ENCODE results near the gene FHAD1.

FHAD1 gene

DNA sequence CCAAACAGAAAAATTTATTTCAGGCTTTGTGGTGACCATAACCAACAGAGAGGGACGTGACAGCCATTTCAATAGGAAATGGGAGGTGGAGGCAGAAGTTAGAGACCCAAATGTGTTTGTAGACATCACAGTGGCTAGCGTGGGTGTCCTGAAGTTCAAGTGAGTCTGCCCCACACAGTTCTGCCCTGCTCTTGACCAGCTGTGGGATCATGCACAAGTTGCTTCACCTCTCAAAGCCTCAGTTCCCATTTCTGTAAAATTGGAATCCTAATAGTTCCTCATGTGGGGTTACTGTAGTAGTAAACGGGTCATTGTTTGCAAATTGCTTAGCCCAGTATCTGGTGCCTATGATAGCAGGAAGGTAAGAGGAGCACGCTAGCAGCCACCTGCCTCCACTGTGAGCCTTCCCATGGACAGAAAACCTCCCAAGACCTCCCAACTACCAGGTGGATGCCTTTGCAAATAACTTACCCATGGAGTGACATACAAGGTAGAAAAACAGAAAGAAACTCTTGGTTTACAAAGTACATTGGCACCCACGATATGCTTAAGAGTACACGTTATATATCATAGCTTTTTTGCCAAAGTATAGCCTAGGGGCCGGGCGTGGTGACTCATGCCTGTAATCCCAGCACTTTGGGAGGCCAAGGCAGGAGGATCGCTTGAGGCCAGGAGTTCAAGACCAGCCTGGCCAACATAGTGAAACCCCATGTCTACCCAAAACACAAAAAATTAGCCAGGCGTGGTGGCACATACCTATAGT lies 29.1 kb downstream of the FHAD1 start:
- in situ Hi-C loops (cut with HindIII; ENCODE audit: low sequenced_read_pairs) = loop anchor here (25.0 kb wide), 1 partner anchor 314 kb away; no protein-coding TSS in a partner anchor

DNA sequence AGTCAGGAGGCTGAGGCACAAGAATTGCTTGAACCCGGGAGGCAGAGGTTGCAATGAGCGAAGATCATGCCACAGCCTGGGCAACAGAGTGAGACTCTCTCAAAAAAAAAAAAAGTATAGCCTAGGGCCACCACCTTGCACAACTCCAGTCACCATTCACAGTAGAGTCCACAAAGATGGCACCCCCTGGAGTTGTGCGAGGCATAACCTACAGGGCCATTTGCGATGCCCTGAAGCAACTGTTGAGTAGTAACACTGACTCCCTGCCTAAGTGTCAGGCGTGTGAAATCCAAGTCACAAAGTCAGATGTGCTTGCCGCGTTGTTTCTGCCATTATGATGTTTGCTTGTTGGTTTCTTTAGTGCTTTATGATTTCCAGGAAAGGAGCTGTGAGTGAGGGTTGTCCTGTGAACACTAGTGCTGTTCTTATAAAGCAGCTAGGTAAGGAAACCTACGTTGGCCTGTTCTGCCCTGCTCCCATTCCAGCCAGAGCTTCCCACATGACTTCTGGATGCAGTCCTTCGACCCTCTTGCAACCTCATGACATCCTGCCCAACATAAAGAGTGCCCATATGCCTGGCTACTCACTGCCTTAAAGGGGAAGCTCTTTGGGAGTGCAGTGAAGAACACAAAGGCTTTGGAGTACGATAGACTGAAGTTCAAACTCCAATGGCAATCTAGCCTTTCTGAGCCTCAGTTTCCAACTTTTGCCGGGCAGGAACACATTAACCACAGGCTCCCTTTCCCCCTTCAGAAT lies 29.8 kb downstream of the FHAD1 start:
- in situ Hi-C loops (cut with HindIII; ENCODE audit: low sequenced_read_pairs) = loop anchor here (25.0 kb wide), 1 partner anchor 315 kb away; no protein-coding TSS in a partner anchor

DNA sequence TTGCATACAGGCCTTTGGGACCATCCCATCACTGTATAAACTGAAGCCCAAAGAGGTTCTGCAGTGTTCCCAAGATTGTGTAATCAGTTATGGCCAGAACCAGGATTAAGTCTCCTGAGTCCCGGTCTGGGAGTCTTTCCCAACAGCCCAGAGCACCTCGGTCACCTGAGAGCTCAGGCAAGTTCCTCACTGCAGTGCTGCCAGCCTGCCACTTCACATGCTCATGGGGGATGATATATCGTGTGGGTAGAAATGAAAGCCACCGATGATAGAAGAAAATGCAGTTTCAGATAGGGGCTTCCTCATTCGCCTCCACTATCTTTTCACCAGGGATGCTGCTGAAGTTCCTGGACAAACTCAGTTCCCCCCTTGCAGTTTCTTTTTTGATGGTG lies 30.4 kb downstream of the FHAD1 start:
- in situ Hi-C loops (cut with HindIII; ENCODE audit: low sequenced_read_pairs) = loop anchor here (25.0 kb wide), 1 partner anchor 315 kb away; no protein-coding TSS in a partner anchor

DNA sequence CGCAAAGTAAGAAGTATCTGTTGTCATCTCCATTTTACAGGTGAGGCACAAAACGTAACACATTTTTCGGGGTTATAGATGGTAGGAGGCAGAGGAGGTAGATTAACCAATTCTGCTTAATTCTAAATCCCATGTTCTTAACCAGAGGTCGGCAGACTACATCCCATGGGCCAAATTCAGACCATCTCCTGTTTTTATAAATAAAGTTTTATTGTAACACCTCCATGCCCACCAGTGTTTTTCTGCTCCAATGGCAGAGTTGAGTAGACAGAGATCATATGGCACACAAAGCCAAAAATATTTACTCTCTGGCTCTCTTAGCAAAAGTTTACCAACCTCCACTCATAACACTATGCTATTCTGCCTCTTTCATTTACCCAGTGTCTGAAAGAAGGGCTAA lies 30.9 kb downstream of the FHAD1 start:
- in situ Hi-C loops (cut with HindIII; ENCODE audit: low sequenced_read_pairs) = loop anchor here (25.0 kb wide), 1 partner anchor 316 kb away; no protein-coding TSS in a partner anchor

DNA sequence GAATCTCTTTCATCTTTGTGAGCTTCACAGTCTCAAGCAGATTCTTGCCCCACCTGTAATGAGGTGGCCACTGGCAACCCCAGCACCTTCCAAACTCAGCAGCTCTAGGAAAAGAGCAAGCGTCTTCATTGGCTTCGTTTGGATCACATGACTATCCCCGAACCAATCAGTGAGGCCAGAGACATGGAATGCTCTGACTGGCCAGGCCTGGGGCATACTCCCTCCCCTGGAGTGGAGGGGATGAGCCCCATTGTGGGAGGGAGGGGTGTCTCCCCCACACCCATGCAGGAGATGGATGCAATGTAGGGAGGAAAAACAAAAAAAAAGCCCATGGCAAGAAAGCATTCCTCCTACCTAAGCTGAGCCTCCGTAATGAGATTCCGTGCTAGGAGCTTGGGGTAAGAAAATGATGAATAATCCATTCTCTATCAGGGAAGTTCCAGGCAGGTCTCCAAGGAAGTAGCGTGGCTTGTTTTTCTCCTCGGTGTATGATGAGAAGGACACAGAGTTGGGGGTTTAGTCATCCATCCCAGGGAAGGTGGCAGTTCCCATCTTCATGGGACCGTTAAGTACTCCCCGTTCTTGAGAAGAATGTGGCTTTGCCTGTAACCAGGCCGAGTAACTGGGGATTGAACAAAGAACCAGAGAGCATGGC lies 32.7 kb downstream of the FHAD1 start:
- in situ Hi-C loops (cut with HindIII; ENCODE audit: low sequenced_read_pairs) = loop anchor here (5.0 to 25.0 kb wide), 3 partner anchors 53 to 317 kb away; no protein-coding TSS in a partner anchor

DNA sequence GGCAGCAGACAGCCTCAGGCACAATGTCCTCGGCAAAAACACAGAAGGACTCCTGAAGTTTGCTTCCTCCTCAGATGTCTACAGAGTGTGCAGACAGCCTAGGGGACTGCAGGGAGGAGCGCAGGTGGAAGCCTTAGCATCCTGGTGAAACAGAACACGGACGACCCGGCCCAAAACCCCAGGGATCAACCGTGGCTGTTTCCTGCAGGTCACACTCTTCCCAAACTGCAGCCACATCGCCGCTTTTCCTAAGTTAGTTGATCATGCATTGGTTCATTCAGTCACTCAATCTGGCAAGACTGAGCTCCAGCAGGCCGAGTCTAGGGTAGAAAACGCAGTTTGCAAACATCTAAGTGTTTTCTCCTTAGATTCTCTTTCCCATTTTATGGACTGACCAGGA lies 33.4 kb downstream of the FHAD1 start:
- in situ Hi-C loops (cut with HindIII; ENCODE audit: low sequenced_read_pairs) = loop anchor here (5.0 to 25.0 kb wide), 3 partner anchors 52 to 318 kb away; no protein-coding TSS in a partner anchor

DNA sequence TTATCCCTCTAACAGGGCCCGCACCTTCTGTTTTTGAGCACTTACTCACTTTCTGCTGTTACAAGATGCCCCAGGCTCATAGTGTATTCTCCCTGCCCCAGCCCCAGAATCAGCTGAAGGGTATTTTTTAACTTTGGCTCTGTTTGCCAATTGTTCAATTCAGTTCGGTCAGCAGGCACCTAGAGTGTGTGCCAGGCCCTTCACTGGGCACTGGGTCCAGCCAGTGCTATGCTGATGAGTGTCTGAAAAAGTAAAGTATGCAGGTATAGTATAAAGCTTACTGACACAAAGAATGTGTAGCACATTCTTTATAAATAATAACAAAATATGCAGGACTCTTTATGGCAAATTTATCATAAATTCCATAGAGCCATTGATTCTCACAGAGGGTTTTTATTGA lies 35.0 kb downstream of the FHAD1 start:
- in situ Hi-C loops (cut with HindIII; ENCODE audit: low sequenced_read_pairs) = loop anchor here (5.0 to 25.0 kb wide), 3 partner anchors 50 to 320 kb away; no protein-coding TSS in a partner anchor

DNA sequence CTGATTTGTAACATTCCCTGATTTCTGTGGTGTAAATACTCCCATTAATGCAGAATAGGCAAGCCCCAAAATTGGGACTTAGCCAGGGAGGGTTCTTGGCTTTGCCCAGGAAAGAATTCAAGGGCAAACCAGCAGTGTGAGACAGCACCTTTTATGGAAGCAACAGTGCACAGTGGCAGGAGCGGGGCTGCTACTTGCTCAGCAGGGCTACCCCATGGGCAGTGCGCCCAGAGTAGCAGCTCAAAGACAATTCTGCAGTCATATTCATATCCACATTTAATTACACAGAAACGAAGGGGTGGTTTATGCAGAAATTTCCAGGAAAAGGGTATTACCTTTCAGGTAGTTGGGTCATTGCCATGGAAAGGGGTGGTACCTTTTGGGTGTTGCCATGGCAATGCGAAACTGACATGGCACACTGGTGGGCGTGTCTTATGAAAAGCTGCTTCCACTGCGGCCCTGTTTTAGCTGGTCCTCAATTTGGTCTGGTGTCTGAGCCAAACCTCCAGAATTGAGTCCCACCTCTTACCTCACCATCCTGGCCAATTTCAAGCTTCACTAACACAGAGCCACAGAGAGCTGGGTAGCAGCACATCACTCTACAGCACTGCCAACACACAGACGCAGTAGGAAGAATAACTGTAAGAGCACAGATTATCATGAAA lies 35.9 kb downstream of the FHAD1 start:
- in situ Hi-C loops (cut with HindIII; ENCODE audit: low sequenced_read_pairs) = loop anchor here (5.0 to 25.0 kb wide), 3 partner anchors 49 to 321 kb away; no protein-coding TSS in a partner anchor

DNA sequence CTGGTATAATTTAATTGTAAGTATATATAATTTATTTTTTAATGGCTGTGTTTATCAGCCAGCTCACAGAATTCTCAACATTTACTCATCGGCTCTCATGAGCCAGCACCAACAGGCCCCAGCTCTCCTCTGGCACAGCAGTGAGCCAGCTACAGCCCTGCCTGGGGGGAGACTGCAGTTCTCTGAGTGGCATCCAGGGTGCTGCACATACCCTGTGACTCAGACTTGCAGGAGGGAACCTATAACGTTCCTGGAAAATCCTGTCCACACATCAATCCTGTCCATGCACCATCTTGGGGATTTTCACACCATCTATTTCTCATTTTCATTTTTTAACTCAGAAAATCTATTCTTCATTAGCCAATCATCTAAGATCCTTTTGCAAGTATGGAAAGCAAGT lies 36.5 kb downstream of the FHAD1 start:
- in situ Hi-C loops (cut with HindIII; ENCODE audit: low sequenced_read_pairs) = loop anchor here (5.0 to 25.0 kb wide), 3 partner anchors 49 to 321 kb away; no protein-coding TSS in a partner anchor

DNA sequence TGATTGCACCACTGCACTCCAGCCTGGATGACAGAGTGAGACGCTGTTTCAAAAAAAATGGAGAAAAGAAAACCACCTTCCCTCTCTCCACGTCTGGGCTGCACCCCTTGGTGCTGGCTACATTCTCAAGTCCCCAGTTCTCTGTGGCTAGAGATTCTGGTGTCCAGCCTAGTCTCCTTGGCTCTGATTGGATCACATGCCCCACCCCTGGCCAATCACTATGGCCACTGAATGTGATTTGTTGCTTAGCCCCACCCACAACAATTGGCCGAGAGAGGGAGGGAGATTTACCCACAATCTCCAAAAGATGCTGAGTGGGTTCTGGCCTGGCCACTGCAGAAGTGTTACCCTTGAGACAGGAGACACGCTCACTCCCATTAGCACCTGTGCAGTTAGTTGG lies 39.4 kb downstream of the FHAD1 start:
- in situ Hi-C loops (cut with HindIII; ENCODE audit: low sequenced_read_pairs) = loop anchor here (25.0 kb wide), 1 partner anchor 324 kb away; no protein-coding TSS in a partner anchor

DNA sequence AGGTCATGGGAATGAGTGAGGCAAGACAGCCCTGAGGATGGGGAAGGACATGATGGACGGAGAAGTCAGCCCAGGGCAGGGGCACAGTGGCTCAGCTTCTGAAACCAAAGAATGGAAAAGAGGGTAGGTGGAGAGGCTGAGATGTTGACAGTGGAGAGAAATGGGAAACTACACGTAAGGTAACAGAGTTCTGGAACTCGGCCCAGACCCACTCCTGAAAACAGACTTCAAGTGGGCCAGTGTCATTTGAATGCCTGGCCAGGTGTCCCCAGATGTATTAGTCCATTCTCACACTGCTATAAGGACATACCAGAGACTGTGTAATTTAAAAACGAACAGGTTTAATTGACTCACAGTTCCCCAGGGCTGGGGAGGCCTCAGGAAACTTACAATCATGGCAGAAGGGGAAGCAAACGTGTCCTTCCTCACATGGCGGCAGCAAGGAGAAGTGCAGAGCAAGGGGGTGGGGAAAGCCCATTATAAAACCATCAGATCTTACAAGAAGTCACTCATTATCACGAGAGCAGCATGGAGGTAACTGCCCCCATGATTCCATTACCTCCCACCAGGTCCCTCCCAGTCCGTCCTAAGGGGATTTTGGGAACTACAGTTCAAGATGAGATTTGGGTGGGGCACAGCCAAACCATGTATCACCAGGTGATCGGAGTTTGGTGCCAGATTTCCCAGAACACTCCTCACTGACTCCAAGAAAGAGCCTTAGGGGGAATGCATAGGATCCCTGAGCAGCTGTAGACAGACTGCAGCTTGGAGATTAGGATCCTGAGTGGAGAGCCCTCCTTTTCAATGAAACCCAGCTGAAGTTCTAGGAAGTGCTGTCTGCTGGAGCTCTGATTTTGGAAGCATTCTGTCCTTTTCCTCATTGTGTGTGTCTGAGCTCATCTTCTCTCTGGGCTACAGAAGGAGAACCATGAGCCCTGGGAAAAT lies 40.3 kb downstream of the FHAD1 start:
- in situ Hi-C loops (cut with HindIII; ENCODE audit: low sequenced_read_pairs) = loop anchor here (25.0 kb wide), 1 partner anchor 325 kb away; no protein-coding TSS in a partner anchor

DNA sequence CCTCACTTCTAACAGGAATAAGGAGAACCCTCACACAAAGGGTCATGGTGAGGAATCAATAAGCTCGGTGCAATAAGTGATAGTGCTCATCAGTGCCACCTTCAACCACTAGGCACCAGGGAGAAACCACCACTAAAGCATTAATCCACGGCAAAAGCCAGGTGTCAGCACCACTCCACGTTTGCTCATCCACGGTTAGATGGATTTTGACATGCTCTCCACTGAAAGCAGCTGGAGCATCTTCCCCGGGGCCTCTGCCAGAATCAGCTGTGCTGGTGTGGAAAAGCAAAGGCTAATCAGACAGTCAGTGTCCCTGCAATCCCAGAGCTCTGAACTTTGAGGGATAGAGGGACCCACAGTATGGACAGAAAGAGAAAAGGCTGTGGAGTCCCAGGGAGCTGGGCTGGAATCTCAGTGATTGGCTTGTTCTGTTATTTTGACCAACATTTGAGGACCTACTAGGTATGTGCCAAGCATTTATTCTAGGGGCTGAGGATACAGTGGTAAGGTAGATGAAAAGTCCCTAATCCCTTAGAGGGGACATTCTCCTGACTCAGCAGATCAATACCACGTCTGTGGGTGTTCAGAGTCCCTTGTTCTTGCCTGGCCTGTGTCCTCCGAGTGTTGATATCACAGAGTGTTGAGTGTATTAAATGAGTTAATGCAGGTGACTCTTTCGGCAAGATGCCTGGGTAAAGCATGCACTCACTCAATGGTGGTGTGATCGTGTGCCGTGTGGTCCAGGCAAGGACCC lies 41.3 kb downstream of the FHAD1 start:
- in situ Hi-C loops (cut with HindIII; ENCODE audit: low sequenced_read_pairs) = loop anchor here (25.0 kb wide), 1 partner anchor 326 kb away; no protein-coding TSS in a partner anchor

DNA sequence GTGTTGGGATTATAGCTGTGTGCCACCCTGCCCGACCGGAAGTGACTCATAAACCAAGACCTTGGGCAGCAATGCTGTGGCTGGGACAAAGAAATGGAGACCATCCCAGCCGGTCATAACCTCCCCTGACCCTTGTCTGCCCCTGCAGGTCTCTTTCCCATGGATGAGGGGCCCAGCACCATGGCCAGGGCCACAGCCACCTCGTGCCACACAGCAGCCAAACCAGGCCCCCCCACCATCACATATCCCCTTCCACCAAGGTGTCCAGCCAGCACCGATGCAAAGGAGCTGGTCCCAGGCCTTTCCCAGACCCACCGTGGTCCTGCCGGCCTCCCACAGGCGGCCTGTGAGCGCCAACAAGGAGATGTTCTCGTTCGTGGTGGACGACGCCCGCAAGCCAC lies 42.2 kb downstream of the FHAD1 start:
- in situ Hi-C loops (cut with HindIII; ENCODE audit: low sequenced_read_pairs) = loop anchor here (25.0 kb wide), 1 partner anchor 327 kb away; no protein-coding TSS in a partner anchor

DNA sequence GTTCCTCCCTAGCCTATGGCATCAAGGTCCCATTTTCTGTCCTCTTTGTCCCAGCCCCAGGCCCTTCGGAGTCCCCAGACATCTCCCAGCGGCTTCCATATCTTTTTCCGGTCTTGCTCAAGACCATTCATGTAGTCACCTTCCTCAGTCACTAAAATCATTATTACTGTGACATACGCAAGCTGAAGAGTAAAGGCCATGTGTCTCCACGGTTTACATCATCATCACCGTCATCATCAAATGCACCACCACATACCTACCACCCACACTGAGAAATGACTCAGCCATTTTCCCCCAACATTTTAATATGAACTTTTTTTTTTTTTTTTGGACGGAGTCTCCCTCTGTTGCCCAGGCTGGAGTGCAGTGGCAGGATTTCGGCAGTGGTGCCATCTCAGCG lies 43.4 kb downstream of the FHAD1 start:
- in situ Hi-C loops (cut with HindIII; ENCODE audit: low sequenced_read_pairs) = loop anchor here (5.0 to 25.0 kb wide), 2 partner anchors 102 to 328 kb away; no protein-coding TSS in a partner anchor

DNA sequence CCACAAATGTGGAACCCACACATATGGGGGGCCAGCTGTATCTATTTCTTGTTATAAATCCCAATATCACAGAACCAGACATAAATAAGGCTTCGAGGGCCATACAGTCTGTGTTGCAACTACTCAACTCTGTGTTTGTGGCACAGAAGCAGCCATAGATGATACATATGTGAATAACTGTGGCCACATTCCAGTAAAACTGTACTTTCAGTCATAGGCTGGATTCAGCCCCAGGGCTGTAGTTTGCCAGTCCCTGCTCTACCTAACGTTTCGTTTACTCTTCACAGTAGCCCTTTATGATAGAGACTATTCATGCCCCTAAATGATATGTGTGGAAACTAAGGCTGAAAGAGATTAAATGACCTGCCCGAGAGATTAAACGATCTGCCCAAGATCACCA lies 48.7 kb downstream of the FHAD1 start:
- in situ Hi-C loops (cut with HindIII; ENCODE audit: low sequenced_read_pairs) = loop anchor here (25.0 kb wide), 1 partner anchor 333 kb away; no protein-coding TSS in a partner anchor

DNA sequence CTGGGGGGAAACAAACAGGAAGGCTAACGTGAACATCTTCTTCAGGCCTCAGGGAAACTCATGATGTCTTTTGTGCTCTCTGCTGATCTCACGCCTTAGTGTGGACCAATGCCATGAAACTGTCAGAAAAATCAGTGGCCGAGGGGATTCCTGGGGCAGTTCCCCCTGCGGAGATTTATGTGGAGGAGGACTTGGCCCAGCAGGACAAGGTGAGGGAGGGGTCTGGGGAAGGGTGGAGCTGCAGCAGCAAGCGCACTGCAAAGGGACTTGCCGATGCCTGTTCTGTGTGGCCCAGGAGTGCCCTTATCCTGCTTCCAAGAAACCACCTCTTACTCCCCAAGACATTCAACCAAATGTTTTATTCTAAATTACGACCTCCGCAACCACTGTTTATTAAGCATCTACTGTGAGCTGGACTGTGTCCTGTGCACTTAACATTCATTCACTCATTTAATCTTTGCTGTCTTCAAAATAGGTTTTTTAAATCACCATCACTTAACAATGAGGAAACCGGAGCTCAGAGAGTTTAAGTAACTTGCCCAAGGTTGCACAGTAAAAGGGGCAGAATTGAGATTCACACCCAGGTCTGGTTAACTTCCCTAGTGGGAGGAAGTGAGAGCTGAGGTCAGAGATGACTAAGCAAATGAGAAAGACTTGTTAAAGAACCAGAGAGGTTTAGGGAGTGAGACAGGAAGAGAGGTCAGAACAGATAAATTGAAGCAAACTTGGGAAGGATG lies 49.7 kb downstream of the FHAD1 start:
- in situ Hi-C loops (cut with HindIII; ENCODE audit: low sequenced_read_pairs) = loop anchor here (25.0 kb wide), 1 partner anchor 334 kb away; no protein-coding TSS in a partner anchor

DNA sequence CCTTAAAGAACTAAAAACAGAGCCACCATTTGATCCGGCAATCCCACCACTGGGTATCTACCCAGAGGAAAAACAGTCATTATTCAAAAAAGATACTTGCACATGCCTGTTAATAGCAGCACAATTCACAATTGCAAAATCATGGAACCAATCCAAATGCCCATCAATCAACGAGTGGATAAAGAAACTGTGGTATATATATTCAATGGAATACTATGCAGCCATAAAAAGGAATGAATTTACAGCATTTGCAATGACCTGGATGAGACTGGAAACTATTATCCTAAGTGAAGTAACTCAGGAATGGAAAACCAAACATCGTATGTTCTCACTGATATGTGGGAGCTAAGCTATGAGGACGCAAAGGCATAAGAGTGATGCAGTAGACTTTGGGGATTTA lies 51.0 kb downstream of the FHAD1 start:
- in situ Hi-C loops (cut with HindIII; ENCODE audit: low sequenced_read_pairs) = loop anchor here (25.0 kb wide), 1 partner anchor 336 kb away; no protein-coding TSS in a partner anchor
